Cardiac atrium fibroblast (primary cell): ENCODE measurements around the gene GNG7. TPM values are rescaled to one million over a fixed set of nuclear protein-coding genes. Genes with fewer than 3 reads are reported as not detected.

Source experiments
- total RNA-seq: library from RNA; depleted of rRNA; stranded (reverse); fragments of >200 nt; gene quantifications from 2 replicates; pipeline ENCODE4 v1.2.3, GENCODE V29; 2015

GNG7 gene
- under 0.01 TPM in 1 of 2 replicates, not detected in the other for total RNA-seq

DNA sequence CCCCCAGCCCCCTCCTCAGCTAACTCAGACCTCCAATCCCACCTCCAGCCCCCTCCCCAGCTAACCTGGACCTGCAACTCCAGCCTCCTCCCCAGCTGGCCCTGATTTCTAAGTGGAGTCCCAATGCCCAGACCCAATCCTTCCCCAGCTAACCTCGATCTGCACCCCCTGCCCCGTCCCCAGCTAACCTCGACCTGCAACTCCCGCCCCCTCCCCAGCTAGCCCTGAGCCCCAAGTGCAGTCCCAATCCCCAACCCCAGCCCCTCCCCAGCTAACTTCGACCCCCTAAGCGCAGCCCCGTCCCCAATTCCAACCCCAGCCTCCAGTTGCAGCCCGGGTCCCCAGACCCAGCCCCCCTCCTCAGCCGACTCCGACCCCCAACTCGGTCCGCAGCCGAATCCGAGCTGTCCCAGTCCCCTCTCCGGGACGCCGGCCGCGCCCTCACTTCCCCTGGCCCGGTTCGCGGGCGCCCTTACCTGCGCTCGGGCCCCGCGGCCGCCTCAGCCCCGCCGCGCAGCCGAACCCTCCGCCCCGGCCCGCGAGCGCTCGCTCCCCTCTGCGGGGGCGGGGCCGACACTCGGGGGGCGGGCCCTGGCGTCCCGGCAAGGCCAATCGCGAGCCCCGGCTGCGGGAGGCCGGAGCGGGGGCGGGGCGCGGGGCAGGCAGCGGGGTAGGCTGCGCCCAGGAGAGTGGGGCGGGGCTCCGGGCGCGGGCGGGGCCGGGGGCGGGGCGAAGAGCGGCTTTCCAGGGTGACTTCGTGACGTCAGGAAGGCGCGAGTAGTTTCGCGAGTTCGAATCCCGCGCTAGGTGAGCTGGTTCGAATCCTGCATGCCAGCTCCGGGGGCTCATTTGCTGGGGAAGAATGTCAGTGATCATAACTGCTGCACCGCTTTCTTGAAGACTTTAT, at the start of gene GNG7:
Gene GNG7 (minus strand): TSS at position 525 of the 907 bp plus-strand sequence. CDS start 182,006 bp downstream, outside the sequence.

GRCh38 chr19:2739602-2740313, 37.3 kb upstream of the GNG7 start, which contains the start of gene SLC39A3:
Gene SLC39A3 (minus strand): TSS chr19:2740017. CDS start chr19:2737257, 2,760 bp downstream.

DNA sequence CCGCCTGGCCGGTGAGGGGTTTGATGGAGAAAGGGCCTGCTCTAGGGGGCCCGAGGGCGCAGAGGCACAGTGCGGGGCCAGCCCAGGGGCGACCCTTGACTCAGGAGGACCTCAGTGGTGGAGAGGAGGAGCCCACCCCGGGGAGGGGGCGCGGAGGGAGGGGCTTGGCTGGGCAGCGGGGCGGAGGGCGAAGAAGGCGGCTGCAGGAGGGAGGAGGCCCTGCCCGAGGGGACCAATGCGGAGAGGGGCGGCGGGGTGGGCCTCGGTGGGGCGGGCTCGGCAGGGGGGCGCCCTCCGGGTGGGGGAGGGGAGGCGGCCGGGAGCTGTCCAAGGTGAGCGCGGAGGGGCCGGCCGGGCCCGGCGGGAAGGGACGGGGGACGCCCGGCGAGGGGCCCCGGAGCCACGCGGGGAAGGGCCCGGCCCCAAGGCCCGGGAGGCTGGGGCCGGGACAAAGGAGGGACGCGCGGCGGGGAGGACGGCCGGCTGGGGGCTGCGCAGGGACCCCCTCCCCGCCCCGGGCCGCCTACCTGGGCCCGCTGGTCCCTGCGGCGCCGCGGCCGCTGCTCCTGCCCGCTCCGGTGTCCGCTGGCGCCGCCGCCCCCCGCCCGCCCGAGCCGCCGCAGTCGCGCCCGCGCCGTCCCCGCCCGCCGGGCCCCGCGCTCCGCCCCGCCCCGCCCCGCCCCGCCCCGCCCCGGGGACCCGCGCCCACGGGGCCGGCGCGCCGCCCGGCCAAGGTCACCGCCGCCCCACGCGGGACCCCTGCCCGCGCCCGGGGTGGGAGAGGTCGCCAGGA, 18.5 kb upstream of the GNG7 start, which contains the start of gene DIRAS1:
Gene DIRAS1 (minus strand): TSS at position 596 of the 793 bp plus-strand sequence. CDS start 3,566 bp downstream, outside the sequence.

DNA sequence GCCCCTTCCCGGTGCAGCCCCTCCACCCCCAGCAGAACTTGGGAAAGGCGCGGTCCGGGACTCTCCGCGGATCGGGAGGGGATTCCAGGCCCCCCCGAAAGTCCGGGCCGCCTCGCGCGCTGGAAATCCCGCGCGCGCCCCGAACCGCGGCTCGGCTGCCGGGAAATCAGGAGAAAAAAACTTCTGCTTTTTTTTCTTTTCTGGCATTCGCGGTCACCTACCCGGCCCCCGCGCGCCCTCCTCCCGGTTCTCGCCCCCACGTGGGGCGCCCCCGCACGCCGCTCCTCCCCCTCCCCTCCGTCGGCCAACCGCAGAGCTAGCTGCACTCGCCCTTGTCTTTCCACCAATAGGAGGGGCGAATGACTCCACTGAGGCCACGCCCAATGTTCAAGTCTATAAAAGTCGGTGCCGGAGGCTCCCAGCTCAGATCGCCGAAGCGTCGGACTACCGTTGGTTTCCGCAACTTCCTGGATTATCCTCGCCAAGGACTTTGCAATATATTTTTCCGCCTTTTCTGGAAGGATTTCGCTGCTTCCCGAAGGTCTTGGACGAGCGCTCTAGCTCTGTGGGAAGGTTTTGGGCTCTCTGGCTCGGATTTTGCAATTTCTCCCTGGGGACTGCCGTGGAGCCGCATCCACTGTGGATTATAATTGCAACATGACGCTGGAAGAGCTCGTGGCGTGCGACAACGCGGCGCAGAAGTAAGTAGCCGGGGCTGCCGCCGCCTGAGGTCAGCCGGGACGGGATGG, 226.6 kb downstream of the GNG7 start, which contains the start of gene GADD45B:
Gene GADD45B (plus strand): TSS at position 426 of the 749 bp plus-strand sequence. CDS start 232 bp downstream, at position 658.

Other genes with a start within 250 kb of the GNG7 start
- 49.5 and 66.4 TPM in 2 replicates for gene LMNB2, start 245.7 kb downstream of the GNG7 start, total RNA-seq
- 119 and 194 TPM in 2 replicates for gene GADD45B, start 226.6 kb downstream of the GNG7 start, total RNA-seq
- gene DIRAS1, start 18.7 kb upstream of the GNG7 start, total RNA-seq, result 0.90 and 1.8 TPM in 2 replicates
- gene SLC39A3, start 37.3 kb upstream of the GNG7 start, total RNA-seq, result 37.1 and 38.1 TPM in 2 replicates
- 54.4 and 57.2 TPM in 2 replicates for gene SGTA, start 80.6 kb upstream of the GNG7 start, total RNA-seq
- 75.1 and 82.0 TPM in 2 replicates for gene THOP1, start 82.8 kb upstream of the GNG7 start, total RNA-seq
- gene ZNF554, start 117.2 kb upstream of the GNG7 start, total RNA-seq, result 1.8 and 3.2 TPM in 2 replicates
- 3.6 and 4.2 TPM in 2 replicates for gene ZNF555, start 138.8 kb upstream of the GNG7 start, total RNA-seq
- gene ZNF556, start 164.6 kb upstream of the GNG7 start, total RNA-seq, result not detected in 2 replicates
- 5.5 and 9.0 TPM in 2 replicates for gene ZNF57, start 198.2 kb upstream of the GNG7 start, total RNA-seq
- gene ZNF77, start 242.3 kb upstream of the GNG7 start, total RNA-seq, result 1.3 and 3.6 TPM in 2 replicates